Naive B cell (primary cell): ENCODE results near the gene AK1. TPM values are rescaled to one million over a fixed set of nuclear protein-coding genes. Genes with fewer than 3 reads are reported as not detected.

Source experiments
- ATAC-seq, 2 donors: fragments of 150-1000 bp; cut with Tn5 transposase; 2 replicates each; pipeline ENCODE4 v1.10.0; 2021; ENCODE audit warnings: low read depth in 2 of 2, mild to moderate bottlenecking in 2 of 2, moderate library complexity in 2 of 2
- DNase-seq: peaks from one replicate; pipeline ENCODE4 v3.0.0; 2022
- H3K27ac Mint-ChIP-seq, 6 donors: one replicate each; pipeline ENCODE4 v1.8.0; 2020 to 2022; ENCODE audit warnings: mild to moderate bottlenecking in 6 of 6, mixed read lengths in 6 of 6, moderate library complexity in 5 of 6, inconsistent platforms in 2 of 6
- H3K27me3 Mint-ChIP-seq, 3 donors: one replicate each; pipeline ENCODE4 v1.8.0; 2021 to 2022; ENCODE audit warnings: mixed read lengths in 3 of 3, mild to moderate bottlenecking in 1 of 3
- H3K36me3 Mint-ChIP-seq, 2 donors: one replicate each; pipeline ENCODE4 v1.8.0; 2020 to 2022; ENCODE audit warnings: mixed read lengths in 2 of 2, inconsistent platforms in 1 of 2, mild to moderate bottlenecking in 1 of 2
- H3K4me1 Mint-ChIP-seq, 3 donors: one replicate each; pipeline ENCODE4 v1.8.0; 2020 to 2022; ENCODE audit warnings: mixed read lengths in 3 of 3, inconsistent platforms in 1 of 3, mild to moderate bottlenecking in 1 of 3, moderate library complexity in 1 of 3
- H3K4me3 Mint-ChIP-seq, 8 donors: one replicate each; pipeline ENCODE4 v1.8.0; 2020 to 2022; ENCODE audit warnings: mild to moderate bottlenecking in 8 of 8, mixed read lengths in 8 of 8, moderate library complexity in 8 of 8, inconsistent platforms in 2 of 8
- H3K9me3 Mint-ChIP-seq, 7 donors: one replicate each; pipeline ENCODE4 v1.8.0; 2020 to 2022; ENCODE audit warnings: mixed read lengths in 7 of 7, mild to moderate bottlenecking in 5 of 7, inconsistent platforms in 2 of 7, moderate library complexity in 1 of 7
- polyA plus RNA-seq, 6 donors: library from polyadenylated mRNA; unstranded; fragments of 300-500 nt; fragmentation: Illumina TruSeq; gene quantifications; one replicate each; pipeline ENCODE4 v1.2.3, GENCODE V29; 2021; ENCODE audit warnings: low read depth in 6 of 6

AK1 gene
- polyA plus RNA-seq: not detected

DNA sequence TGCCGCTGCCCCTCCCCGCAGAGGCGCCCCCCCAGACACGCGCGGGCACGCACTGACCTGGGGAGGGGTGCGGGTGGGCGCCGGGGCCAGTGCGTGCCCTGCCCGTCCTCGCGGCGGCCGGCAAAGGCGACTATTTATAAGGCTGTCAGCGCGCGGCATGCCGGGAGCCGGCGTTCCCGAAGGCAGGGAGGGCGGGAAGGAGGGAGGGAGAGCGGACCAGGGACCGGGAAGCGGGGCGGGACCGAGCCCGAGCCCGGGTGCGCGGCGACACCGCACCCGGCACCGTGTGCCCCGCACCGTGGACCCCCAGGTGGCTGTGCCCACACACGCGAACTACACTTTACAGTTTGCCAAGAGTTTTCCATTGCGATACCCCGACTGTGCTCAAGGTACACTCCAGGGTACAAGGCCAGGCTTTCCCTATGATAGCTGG lies at the start of gene AK1:
AK1 (minus strand) TSS at position 110 of the 433 bp plus-strand sequence. CDS start 3,058 bp downstream, outside the sequence.
- Mint-ChIP-seq H3K36me3 (no peaks in the 10 kb centered on the region), H3K9me3 (no peaks in the 10 kb centered on the region), H3K27ac (peak within 1 kb of the TSS in 5 of 6 donors; percentile 24 to 95 (median 70))

DNA sequence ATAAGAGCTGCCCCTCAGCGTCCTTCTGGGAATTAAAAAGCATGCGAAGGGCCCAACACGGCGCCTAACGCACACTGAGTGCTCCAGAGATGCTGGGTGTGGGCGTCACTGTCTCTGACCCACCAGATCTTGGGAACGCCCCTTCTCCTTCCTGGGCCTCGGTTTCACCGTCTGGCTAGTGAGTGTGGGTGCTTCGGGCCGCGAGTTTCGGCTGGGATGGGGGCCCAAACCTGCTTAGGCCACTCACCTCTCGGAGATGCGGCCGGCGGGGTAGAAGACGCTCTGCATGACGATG lies 49.4 kb upstream of the AK1 start:
- ATAC-seq (peak in 1 of 2 donors; percentile 2), DNase-seq (no peak)
- H3K36me3 Mint-ChIP-seq: no peaks in the 10 kb centered on the region
- peaks cover 8 to 26% (median 17%) of the 10 kb centered on the region in 3 donors for H3K4me1 Mint-ChIP-seq
- peaks cover 4 to 42% (median 8%) of the 10 kb centered on the region in 3 donors for H3K27me3 Mint-ChIP-seq
- peak overlapping the region; percentile 61 to 88 (median 70) for H3K4me3 Mint-ChIP-seq
- H3K9me3 Mint-ChIP-seq: no peaks in the 10 kb centered on the region
- H3K27ac Mint-ChIP-seq: no peak overlapping the region

More for the DNA sequence above, at the start of gene AK1:
- no peak for DNase-seq
- no peak for ATAC-seq
- H3K4me1 Mint-ChIP-seq: peaks cover 21 to 35% (median 23%) of the 10 kb centered on the region in 3 donors
- peak within 1 kb of the TSS; percentile 54 to 89 (median 70) for H3K4me3 Mint-ChIP-seq
- peaks cover 0 to 23% (median 0%) of the 10 kb centered on the region in 3 donors for H3K27me3 Mint-ChIP-seq

DNA sequence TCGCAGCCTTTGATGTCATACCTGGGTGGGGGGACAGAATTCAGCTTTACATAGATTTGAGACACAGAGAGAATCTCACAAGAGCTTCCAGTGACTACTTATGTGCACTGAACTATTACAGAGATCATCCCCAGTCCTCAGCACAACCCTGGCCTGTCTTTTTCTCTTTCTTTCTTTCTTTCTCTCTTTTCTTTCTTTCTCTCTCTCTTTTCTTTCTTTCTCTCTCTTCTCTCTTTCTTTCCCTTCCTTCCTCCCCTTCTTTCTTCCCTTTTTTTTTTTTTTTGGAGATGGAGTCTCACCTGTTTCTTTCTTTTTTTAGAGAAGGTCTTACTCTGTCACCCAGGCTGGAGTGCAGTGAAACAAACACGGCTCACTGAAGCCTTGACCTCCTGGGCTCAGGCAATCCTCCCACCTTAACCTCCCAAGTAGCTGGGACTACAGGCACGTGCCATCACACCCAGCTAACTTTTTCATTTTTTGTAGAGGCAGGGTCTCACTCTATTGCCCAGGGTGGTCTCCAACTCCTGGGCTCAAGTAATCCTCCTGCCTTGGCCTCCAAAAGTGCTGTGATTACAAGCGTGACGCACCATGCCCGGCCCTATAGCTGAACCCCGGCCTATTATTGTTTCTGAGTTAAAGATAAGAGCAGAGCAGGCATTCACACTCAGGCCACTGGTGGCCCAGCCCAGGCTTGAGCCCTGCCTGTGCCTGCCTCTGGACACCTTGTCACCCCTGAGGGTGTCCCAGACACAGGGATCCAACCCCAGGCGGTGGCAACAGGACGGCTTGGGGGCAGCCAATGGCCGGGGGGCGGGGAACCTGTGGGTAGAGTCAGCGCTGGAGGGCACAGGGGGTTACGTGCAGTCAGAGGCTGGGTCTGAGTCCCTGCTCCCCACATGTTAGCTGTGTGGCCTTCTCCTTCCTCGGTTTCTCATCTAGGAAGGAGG lies 48.8 kb upstream of the AK1 start:
- no peaks in the 10 kb centered on the region for H3K36me3 Mint-ChIP-seq
- H3K4me1 Mint-ChIP-seq: peaks cover 8 to 25% (median 18%) of the 10 kb centered on the region in 3 donors
- peak overlapping the region in 3 of 6 donors; percentile 42 to 98 (median 76) for H3K27ac Mint-ChIP-seq
- DNase-seq (no peak), ATAC-seq (no peak)
- H3K9me3 Mint-ChIP-seq: no peaks in the 10 kb centered on the region
- peaks cover 4 to 37% (median 8%) of the 10 kb centered on the region in 3 donors for H3K27me3 Mint-ChIP-seq
- peak overlapping the region; percentile 55 to 88 (median 69) for H3K4me3 Mint-ChIP-seq

GRCh38 chr9:127924736-127925444 lies 47.4 kb upstream of the AK1 start:
- peak overlapping the region in 1 of 6 donors; percentile 11 for H3K27ac Mint-ChIP-seq
- H3K9me3 Mint-ChIP-seq: no peaks in the 10 kb centered on the region
- DNase-seq: no peak
- peaks cover 10 to 18% (median 17%) of the 10 kb centered on the region in 3 donors for H3K4me1 Mint-ChIP-seq
- H3K4me3 Mint-ChIP-seq: peak overlapping the region in 1 of 8 donors; percentile 19
- H3K27me3 Mint-ChIP-seq: peaks cover under 1 to 37% (median 8%) of the 10 kb centered on the region in 3 donors
- no peaks in the 10 kb centered on the region for H3K36me3 Mint-ChIP-seq
- no peak for ATAC-seq

- H3K27ac Mint-ChIP-seq: peak overlapping the region in 1 of 6 donors; percentile 7
- ATAC-seq (no peak), DNase-seq (no peak)
- peaks cover 0 to 36% (median 8%) of the 10 kb centered on the region in 3 donors for H3K27me3 Mint-ChIP-seq
- H3K9me3 Mint-ChIP-seq: no peaks in the 10 kb centered on the region
- H3K4me3 Mint-ChIP-seq: peak overlapping the region in 1 of 8 donors; percentile 42
- peaks cover 15 to 25% (median 16%) of the 10 kb centered on the region in 3 donors for H3K4me1 Mint-ChIP-seq
- no peaks in the 10 kb centered on the region for H3K36me3 Mint-ChIP-seq
Measured at GRCh38 chr9:127923771-127924170, 46.3 kb upstream of the AK1 start.

GRCh38 chr9:127923046-127923445 lies 45.6 kb upstream of the AK1 start:
- H3K27ac Mint-ChIP-seq: no peak overlapping the region
- no peak for ATAC-seq
- no peaks in the 10 kb centered on the region for H3K36me3 Mint-ChIP-seq
- DNase-seq: no peak
- H3K27me3 Mint-ChIP-seq: peaks cover 0 to 29% (median 8%) of the 10 kb centered on the region in 3 donors
- H3K4me1 Mint-ChIP-seq: peaks cover 19 to 32% (median 23%) of the 10 kb centered on the region in 3 donors
- no peak overlapping the region for H3K4me3 Mint-ChIP-seq
- H3K9me3 Mint-ChIP-seq: no peaks in the 10 kb centered on the region

DNA sequence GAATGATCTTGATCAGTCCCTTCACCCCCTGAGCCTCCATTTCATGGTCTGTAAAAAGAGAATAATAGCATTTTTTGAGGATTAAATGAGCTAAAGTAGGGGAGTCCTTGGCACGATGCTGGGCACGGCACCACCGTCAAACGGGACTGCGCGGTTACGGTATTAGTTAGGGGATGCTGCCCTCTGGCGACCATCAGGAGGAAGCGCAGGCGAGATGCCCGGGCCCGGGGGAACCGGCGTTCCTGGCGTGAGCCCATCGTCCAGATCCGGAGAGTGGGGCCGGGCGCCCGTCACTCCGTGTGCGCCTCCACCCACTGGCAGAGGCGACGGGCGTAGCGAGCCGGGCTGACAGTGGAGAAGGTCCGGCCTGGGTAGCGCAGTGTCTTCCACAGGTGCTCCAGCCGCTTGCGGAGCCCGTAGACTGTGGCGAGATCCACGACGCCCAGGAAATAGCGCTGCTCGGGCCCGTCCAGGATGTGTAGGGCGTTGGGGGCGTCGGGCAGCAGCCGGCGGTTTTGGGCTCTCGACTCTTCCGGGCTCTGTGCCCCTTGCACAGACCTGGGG lies 44.2 kb upstream of the AK1 start:
- Mint-ChIP-seq H3K27ac (peak overlapping the region in 5 of 6 donors; percentile 54 to 93 (median 64)), H3K36me3 (no peaks in the 10 kb centered on the region), H3K27me3 (peaks cover 0 to 23% (median 8%) of the 10 kb centered on the region in 3 donors), H3K4me3 (peak overlapping the region in 7 of 8 donors; percentile 25 to 61 (median 48)), H3K9me3 (no peaks in the 10 kb centered on the region), H3K4me1 (peaks cover 27 to 43% (median 29%) of the 10 kb centered on the region in 3 donors)
- DNase-seq (peak; percentile 70), ATAC-seq (peak in 1 of 2 donors; percentile 13)

- Mint-ChIP-seq H3K4me1 (peaks cover 30 to 41% (median 33%) of the 10 kb centered on the region in 3 donors), H3K36me3 (no peaks in the 10 kb centered on the region), H3K9me3 (no peaks in the 10 kb centered on the region), H3K4me3 (peak overlapping the region in 1 of 8 donors; percentile 33), H3K27me3 (peaks cover 0 to 15% (median 2%) of the 10 kb centered on the region in 3 donors), H3K27ac (peak overlapping the region in 4 of 6 donors; percentile 54 to 90 (median 82))
- ATAC-seq (no peak), DNase-seq (no peak)
Measured at GRCh38 chr9:127920794-127921193, 43.3 kb upstream of the AK1 start.

GRCh38 chr9:127919253-127919815 lies 41.9 kb upstream of the AK1 start:
- DNase-seq (no peak), ATAC-seq (no peak)
- Mint-ChIP-seq H3K9me3 (no peaks in the 10 kb centered on the region), H3K4me3 (peak overlapping the region in 3 of 8 donors; percentile 69 to 99 (median 85)), H3K36me3 (no peaks in the 10 kb centered on the region), H3K27me3 (peaks cover 0 to 5% (median 0%) of the 10 kb centered on the region in 3 donors), H3K27ac (peak overlapping the region in 3 of 6 donors; percentile 93 to 99 (median 96)), H3K4me1 (peaks cover 32 to 54% (median 47%) of the 10 kb centered on the region in 3 donors)

GRCh38 chr9:127918183-127919107 lies 41.0 kb upstream of the AK1 start:
- Mint-ChIP-seq H3K36me3 (no peaks in the 10 kb centered on the region), H3K4me1 (peaks cover 32 to 63% (median 47%) of the 10 kb centered on the region in 3 donors), H3K9me3 (no peaks in the 10 kb centered on the region), H3K27me3 (no peaks in the 10 kb centered on the region), H3K4me3 (peak overlapping the region; percentile 85 to 99 (median 91)), H3K27ac (peak overlapping the region; percentile 93 to 99 (median 99))
- ATAC-seq: no peak
- DNase-seq: no peak

GRCh38 chr9:127917603-127918002 lies 40.1 kb upstream of the AK1 start:
- H3K27me3 Mint-ChIP-seq: no peaks in the 10 kb centered on the region
- H3K4me3 Mint-ChIP-seq: peak overlapping the region; percentile 85 to 99 (median 91)
- peaks cover 0 to 5% of the 10 kb centered on the region in 2 donors for H3K36me3 Mint-ChIP-seq
- peaks cover 32 to 69% (median 52%) of the 10 kb centered on the region in 3 donors for H3K4me1 Mint-ChIP-seq
- H3K27ac Mint-ChIP-seq: peak overlapping the region; percentile 93 to 99 (median 99)
- H3K9me3 Mint-ChIP-seq: no peaks in the 10 kb centered on the region
- DNase-seq (peak; percentile 85), ATAC-seq (peak; percentile 57 to 61)
